CD4-positive, alpha-beta T cell treated with Interleukin-15 for 4 hours (primary cell): ENCODE measurements around the gene TTC28.

ENCODE experiments used
- DNase-seq: peaks from one replicate; pipeline ENCODE4 v3.0.0-alpha.2; 2020; ENCODE audit warnings: low spot score

The TTC28 gene

GRCh38 chr22:28047740-28048139 is 631.9 kb downstream of the TTC28 start:
- no peak for DNase-seq

GRCh38 chr22:28046100-28046499 is 633.5 kb downstream of the TTC28 start:
- no peak for DNase-seq

GRCh38 chr22:28044546-28045173 is 635.0 kb downstream of the TTC28 start:
- DNase-seq = no peak

- DNase-seq = no peak
Measured at GRCh38 chr22:28043266-28043665, 636.4 kb downstream of the TTC28 start.

- DNase-seq = no peak
Measured at GRCh38 chr22:28034760-28035401, 644.8 kb downstream of the TTC28 start.

- no peak for DNase-seq
Measured at GRCh38 chr22:28034145-28034759, 645.4 kb downstream of the TTC28 start.

GRCh38 chr22:28032861-28033260 is 646.8 kb downstream of the TTC28 start:
- DNase-seq = no peak

- DNase-seq = no peak
Measured at GRCh38 chr22:28031383-28031922, 648.2 kb downstream of the TTC28 start.

- no peak for DNase-seq
Measured at GRCh38 chr22:28030473-28030872, 649.2 kb downstream of the TTC28 start.

GRCh38 chr22:28029956-28030355 is 649.7 kb downstream of the TTC28 start:
- no peak for DNase-seq

GRCh38 chr22:28029201-28029948 is 650.3 kb downstream of the TTC28 start:
- DNase-seq = no peak

- DNase-seq = no peak
Measured at GRCh38 chr22:28027453-28028448, 651.9 kb downstream of the TTC28 start.

GRCh38 chr22:28025866-28026575 is 653.6 kb downstream of the TTC28 start:
- DNase-seq = no peak

GRCh38 chr22:28025333-28025732 is 654.3 kb downstream of the TTC28 start:
- DNase-seq = no peak

- DNase-seq = no peak
Measured at GRCh38 chr22:28024422-28024888, 655.2 kb downstream of the TTC28 start.

GRCh38 chr22:28023774-28024173 is 655.9 kb downstream of the TTC28 start:
- DNase-seq = no peak

- no peak for DNase-seq
Measured at GRCh38 chr22:28023036-28023435, 656.6 kb downstream of the TTC28 start.

- no peak for DNase-seq
Measured at GRCh38 chr22:28021998-28022660, 657.5 kb downstream of the TTC28 start.

- no peak for DNase-seq
Measured at GRCh38 chr22:28021116-28021997, 658.3 kb downstream of the TTC28 start.
